HepG2 (cell line): ENCODE results near the gene CEP57L1. TPM values are rescaled to one million over a fixed set of nuclear protein-coding genes. Genes with fewer than 3 reads are reported as not detected.

Experiments
- ATAC-seq: fragments of 200-7000 bp; cut with Tn5 transposase; 3 replicates; pipeline ENCODE4 v1.9.1; 2020; ENCODE audit warnings: mild to moderate bottlenecking, moderate library complexity
- BruUV-seq: library from RNA; stranded (reverse); fragments of 400-500 nt; replicated peaks from 2 replicates; lab custom pipeline; 2021; lab: Mats Ljungman, UMichigan
- CTCF ChIA-PET: fragments of 300-600 bp; formaldehyde crosslinking; extraction: SDS; loops from one replicate; lab custom pipeline; 2021; ENCODE audit warnings: low total read pairs, inconsistent platforms, low intra/inter-chr PET ratio; lab: Yijun Ruan, JAX
- POLR2A ChIA-PET: fragments of 350-600 bp; sonication (Branson Sonifier 250); formaldehyde crosslinking; loops from one replicate; lab custom pipeline; 2020; ENCODE audit warnings: antibody characterized with exemption, inconsistent platforms; lab: Yijun Ruan, JAX
- DNase-seq: peaks from one replicate; pipeline ENCODE4 v3.0.0-alpha.2; 2015; ENCODE audit warnings: low spot score
- FAIRE-seq: peaks from 3 replicates; lab custom pipeline; 2011; peaks lifted over from hg19 to GRCh38; lab: Jason Lieb, UNC
- H2AFZ ChIP-seq: one replicate; pipeline ENCODE4 v1.6.1; 2011; ENCODE audit warnings: low read length, inconsistent platforms
- H3K27ac ChIP-seq: fragments of 300-600 bp; 3 replicates; pipeline ENCODE4 v1.8.0; 2011; ENCODE audit warnings: mixed run types, mild to moderate bottlenecking, mixed read lengths, low read length, inconsistent platforms; ENCODE audit not compliant: insufficient read depth; ENCODE audit errors: extremely low read length
- H3K27me3 ChIP-seq, 2 experiments: fragments of 200-600 bp in 1 of 2; 2 replicates in 1 of 2; 3 replicates in 1 of 2; pipeline versions ENCODE4 v1.6.0 to v1.8.0; 2011; ENCODE audit warnings: low read length in 2 of 2, mild to moderate bottlenecking in 2 of 2, moderate library complexity in 2 of 2, inconsistent platforms in 1 of 2; ENCODE audit not compliant: insufficient read depth in 2 of 2, control insufficient read depth in 1 of 2
- H3K36me3 ChIP-seq, 2 experiments: fragments of 200-600 bp in 1 of 2; replicated peaks in 1 of 2; 2 replicates in 1 of 2; 3 replicates in 1 of 2; pipeline versions ENCODE4 v1.5.1 to v1.8.0; 2011; ENCODE audit warnings: low read length in 2 of 2, inconsistent platforms in 1 of 2; ENCODE audit not compliant: insufficient read depth in 2 of 2, control insufficient read depth in 1 of 2
- H3K4me1 ChIP-seq: 2 replicates; pipeline ENCODE4 v1.5.1; 2012; ENCODE audit warnings: low read length, inconsistent platforms; ENCODE audit not compliant: insufficient read depth
- H3K4me2 ChIP-seq: 2 replicates; pipeline ENCODE4 v1.6.0; 2011; ENCODE audit warnings: low read depth, low read length, inconsistent platforms
- H3K4me3 ChIP-seq, 3 experiments: fragments of 200-600 bp in 1 of 3; sonication (generic), shearing (Covaris generic) in 1 of 3; replicated peaks in 1 of 3; 2 replicates each; pipeline ENCODE4 v1.5.1; 2011 to 2016; ENCODE audit warnings: low read length in 3 of 3, inconsistent platforms in 2 of 3, low read depth in 2 of 3, mild to moderate bottlenecking in 2 of 3, control low read depth in 1 of 3, mixed read lengths in 1 of 3; ENCODE audit not compliant: insufficient read depth in 1 of 3
- H3K79me2 ChIP-seq: one replicate; pipeline ENCODE4 v1.6.1; 2011; ENCODE audit warnings: low read length, inconsistent platforms; ENCODE audit not compliant: insufficient read depth
- H3K9ac ChIP-seq: 2 replicates; pipeline ENCODE4 v1.6.0; 2011; ENCODE audit warnings: mild to moderate bottlenecking, low read depth, low read length, inconsistent platforms; ENCODE audit not compliant: insufficient read depth
- H3K9me3 ChIP-seq: 2 replicates; pipeline ENCODE4 v1.5.1; 2012; ENCODE audit warnings: mild to moderate bottlenecking, low read length
- H4K20me1 ChIP-seq: 2 replicates; pipeline ENCODE4 v1.6.0; 2011; ENCODE audit warnings: inconsistent platforms, mild to moderate bottlenecking, low read length, moderate library complexity; ENCODE audit not compliant: insufficient read depth
- HNF4G ChIP-seq, 2 experiments: sonication (generic) in 1 of 2; formaldehyde crosslinking in 1 of 2; IDR thresholded peaks; 2 replicates each; pipeline versions ENCODE4 v1.4.0 to v1.6.1; 2011 to 2020; ENCODE audit warnings: borderline replicate concordance in 2 of 2, low read depth in 2 of 2, mild to moderate bottlenecking in 2 of 2, low read length in 1 of 2, missing genetic modification reagents in 1 of 2, moderate library complexity in 1 of 2
- HNRNPL ChIP-seq: fragments of 200-400 bp; formaldehyde crosslinking; IDR thresholded peaks from 2 replicates; pipeline ENCODE4 v1.6.1; 2017; ENCODE audit warnings: mild to moderate bottlenecking, low read depth, low read length
- KDM1A ChIP-seq: IDR thresholded peaks from 2 replicates; pipeline ENCODE4 v1.6.1; 2016; ENCODE audit warnings: missing compliant biosample characterization
- NAIF1 ChIP-seq: sonication (generic); formaldehyde crosslinking; IDR thresholded peaks from 2 replicates; pipeline ENCODE4 v1.5.0; 2020; ENCODE audit warnings: mild to moderate bottlenecking, missing genetic modification reagents, borderline replicate concordance
- SALL1 ChIP-seq: sonication (generic); formaldehyde crosslinking; IDR thresholded peaks from 2 replicates; pipeline ENCODE4 v1.8.0; 2022; ENCODE audit warnings: mild to moderate bottlenecking, missing genetic modification reagents
- STAT5B ChIP-seq: sonication (generic); formaldehyde crosslinking; IDR thresholded peaks from 2 replicates; pipeline ENCODE4 v1.4.0; 2020; ENCODE audit warnings: missing genetic modification reagents
- THAP8 ChIP-seq: sonication (generic); formaldehyde crosslinking; IDR thresholded peaks from 2 replicates; pipeline ENCODE4 v1.5.1; 2020; ENCODE audit warnings: missing genetic modification reagents, mild to moderate bottlenecking, borderline replicate concordance
- TP53 ChIP-seq: sonication (generic); formaldehyde crosslinking; conservative IDR thresholded peaks from 2 replicates; pipeline ENCODE4 v1.4.0; 2020; ENCODE audit warnings: missing genetic modification reagents
- ZNF720 ChIP-seq: sonication (generic); formaldehyde crosslinking; IDR thresholded peaks from 2 replicates; pipeline ENCODE4 v1.4.0; 2020; ENCODE audit warnings: missing genetic modification reagents
- ZNF761 ChIP-seq: sonication (generic); formaldehyde crosslinking; conservative IDR thresholded peaks from 2 replicates; pipeline ENCODE4 v1.4.0; 2020; ENCODE audit warnings: mild to moderate bottlenecking, missing genetic modification reagents
- ZNF883 ChIP-seq: sonication (generic); formaldehyde crosslinking; IDR thresholded peaks from 2 replicates; pipeline ENCODE4 v1.5.1; 2020; ENCODE audit warnings: mild to moderate bottlenecking, missing genetic modification reagents; ENCODE audit errors: not compliant biosample characterization
- WGBS: methylation state at CpG from one replicate; pipeline ENCODE4 v1.1.6; 2017; ENCODE audit warnings: low lambda C conversion rate; 5-methylcytosine and 5-hydroxymethylcytosine counted together
- in situ Hi-C: cut with HindIII; loops from 2 replicates; pipeline ENCODE4 v1.10.0; 2017; ENCODE audit warnings: low pct_unique_long_range_greater_than_20kb; ENCODE audit not compliant: extremely low pct_ligation_motif_present
- intact Hi-C: fragments of 100-400 bp; cut with micrococcal nuclease; formaldehyde crosslinking; loops from one replicate; pipeline ENCODE4 v1.10.0; 2022; ENCODE audit not compliant: unreplicated experiment
- polyA plus RNA-seq, 8 experiments: library from polyadenylated mRNA; depleted of rRNA in 3 of 8; stranded (reverse) in 7 of 8; unstranded in 1 of 8; fragments of >200 nt; fragmentation: Illumina TruSeq in 4 of 8; extraction: Trizol in 4 of 8; gene quantifications; 2 replicates each; pipeline versions ENCODE4 v1.2.1 to v1.2.3, GENCODE V29; 2011 to 2016; ENCODE audit warnings: low read depth in 4 of 8, missing spikeins in 1 of 8, mixed read lengths in 1 of 8; ENCODE audit not compliant: insufficient read depth in 1 of 8
- total RNA-seq, 5 experiments: library from RNA; depleted of rRNA; stranded (reverse); fragments of >200 nt; fragmentation: Illumina TruSeq; extraction: Trizol; gene quantifications; 2 replicates each; pipeline ENCODE4 v1.2.3, GENCODE V29; 2016; ENCODE audit warnings: low read depth in 1 of 5

Gene CEP57L1
- total and polyA plus RNA-seq, 2 of the 13 experiments (the other 11 are each of a cell fraction or from before 2014, with no cell fraction given): 7.7 to 15.5 TPM

DNA sequence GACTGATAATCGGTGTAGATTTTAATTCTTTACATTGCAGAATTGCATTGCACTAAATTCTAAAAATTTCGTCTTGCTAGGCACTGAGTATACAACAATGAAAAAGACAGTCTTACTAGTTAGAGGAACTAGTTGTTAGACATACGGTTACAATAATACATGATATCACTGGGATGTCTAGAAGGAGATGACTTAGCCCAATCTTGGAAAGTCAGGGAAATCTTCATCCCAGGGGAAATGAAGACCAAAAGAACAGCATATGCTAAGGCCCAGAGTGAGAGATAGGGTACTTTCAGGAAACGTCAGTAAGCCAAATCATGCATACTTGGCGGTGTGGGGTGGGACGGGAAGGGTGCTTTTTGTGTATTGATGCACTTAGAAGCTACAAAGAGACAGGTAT lies 901 bp downstream of the CEP57L1 start:
- no peaks in the 10 kb centered on the region for H3K9me3 ChIP-seq
- ChIA-PET POLR2A (interaction anchor here (1.1 to 2.4 kb wide), 3 partner anchors 126 to 536 kb away, joined by 3 to 13 read pairs (median 3); partner anchors contain the start of gene FOXO3), CTCF (no interaction called here)
- in situ Hi-C loops: no loop called here
- H3K4me2 ChIP-seq: peak overlapping the region; percentile 86
- no TSS peak for BruUV-seq
- peak overlapping the region; percentile 44 for H2AFZ ChIP-seq
- peak overlapping the region; percentile 74 to 98 (median 89) for H3K4me3 ChIP-seq
- DNase-seq (no peak), FAIRE-seq (no peak), ATAC-seq (no peak)
- H3K27me3 ChIP-seq: no peaks in the 10 kb centered on the region; a peak in 1 of 5 replicates
- peak overlapping the region; percentile 96 for H3K27ac ChIP-seq
- 33% methylated on average over 6 of the region's 6 CpGs for WGBS
- peaks cover 39% of the 10 kb centered on the region for H3K79me2 ChIP-seq
- peaks cover 35% of the 10 kb centered on the region for H3K4me1 ChIP-seq
- peaks cover 12% of the 10 kb centered on the region for H4K20me1 ChIP-seq
- intact Hi-C loops: loop anchor here (5.0 kb wide), 1 partner anchor 286 kb away; the partner anchor contains the start of gene CD164
- peak overlapping the region; percentile 89 for H3K9ac ChIP-seq
- no peaks in the 10 kb centered on the region for H3K36me3 ChIP-seq
- no peak for TF ChIP-seq THAP8 (CRISPR knock-in tag)
- no peak for TF ChIP-seq KDM1A (CRISPR knock-in tag)
- no peak for TF ChIP-seq SALL1
- no peak for TF ChIP-seq TP53 (CRISPR knock-in tag)
- TF ChIP-seq ZNF720: no peak
- no peak for TF ChIP-seq ZNF883 (CRISPR knock-in tag)
- no peak for TF ChIP-seq HNRNPL
- no peak for TF ChIP-seq STAT5B
- TF ChIP-seq ZNF761 (CRISPR knock-in tag): no peak
- no peak for TF ChIP-seq HNF4G (IDR thresholded peaks at IDR 0.05; ENCODE audit: borderline replicate concordance, low read depth, low read length)
- TF ChIP-seq HNF4G (CRISPR knock-in tag; IDR thresholded peaks at IDR 0.05; ENCODE audit: borderline replicate concordance, low read depth): no peak
- no peak for TF ChIP-seq NAIF1 (CRISPR knock-in tag)
